Measurements from ENCODE around the gene COX7B.

COX7B gene

GRCh38 chrX:77945910-77946545 is 46.8 kb downstream of the COX7B start:
- DNase-seq, result no peak

- no peak for DNase-seq
These were observed 47.3 kb downstream of the COX7B start for GRCh38 chrX:77946571-77946970.

- no peak for DNase-seq
These were observed 50.6 kb downstream of the COX7B start for GRCh38 chrX:77949840-77950239.

GRCh38 chrX:77952173-77952572 is 52.9 kb downstream of the COX7B start:
- DNase-seq, result no peak

- DNase-seq, result no peak
These were observed 54.0 kb downstream of the COX7B start for GRCh38 chrX:77953302-77953701.

- no peak for DNase-seq
These were observed 54.4 kb downstream of the COX7B start for GRCh38 chrX:77953708-77954107.
